GM10847 (cell line): ENCODE measurements around the gene ZNF555.

ENCODE experiments used
- POLR2A ChIP-seq: IDR thresholded peaks from 2 replicates; pipeline ENCODE4 v1.6.1; 2011; ENCODE audit not compliant: insufficient read length; ENCODE audit errors: extremely low read depth

The ZNF555 gene

DNA sequence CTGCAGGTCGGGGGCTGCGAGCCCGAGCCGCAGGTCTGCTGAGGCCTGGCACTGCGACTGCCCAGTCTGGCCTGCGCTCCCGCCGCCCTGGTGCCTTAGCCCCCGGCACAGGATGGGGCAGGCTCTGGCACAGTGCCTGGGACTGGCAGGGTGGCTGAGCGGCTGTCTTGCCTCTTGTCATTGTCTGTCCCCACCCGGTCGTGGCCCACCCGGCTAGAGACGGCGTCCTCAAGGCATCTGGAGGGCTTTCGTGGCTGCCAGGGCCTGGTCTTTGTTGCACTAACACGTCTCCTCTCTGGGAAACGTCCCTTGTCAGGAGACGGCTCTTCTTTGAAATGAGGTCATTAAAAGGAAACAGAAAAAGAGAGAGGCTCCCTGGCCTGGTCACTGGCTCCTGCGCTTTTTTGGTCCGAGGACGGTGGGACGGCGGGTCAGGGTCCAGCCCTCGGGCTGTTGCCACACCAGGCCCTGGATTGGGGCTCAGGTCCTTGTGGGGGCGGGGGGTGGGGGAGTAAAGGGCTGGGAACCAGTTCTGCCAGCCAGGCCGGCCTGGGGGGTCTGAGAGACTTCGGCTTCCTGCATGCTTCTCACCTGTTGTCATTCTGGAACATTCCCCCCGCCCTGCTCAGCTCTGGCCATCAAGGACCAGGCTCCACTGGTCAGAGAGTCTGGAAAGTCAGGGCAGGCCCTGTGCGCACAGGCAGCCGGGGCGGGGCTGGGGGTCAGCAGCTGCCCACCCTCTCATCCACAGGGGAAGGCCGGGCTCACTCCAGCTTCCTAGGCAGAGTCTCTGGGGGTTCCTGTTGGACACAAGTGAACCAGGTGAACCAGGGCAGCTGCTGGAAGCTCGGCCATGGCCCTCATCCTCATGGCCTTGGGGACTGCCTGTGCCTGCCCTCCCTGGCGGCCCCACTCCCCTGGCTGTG lies 27.8 kb upstream of the ZNF555 start:
- TF ChIP-seq POLR2A, result no peak

DNA sequence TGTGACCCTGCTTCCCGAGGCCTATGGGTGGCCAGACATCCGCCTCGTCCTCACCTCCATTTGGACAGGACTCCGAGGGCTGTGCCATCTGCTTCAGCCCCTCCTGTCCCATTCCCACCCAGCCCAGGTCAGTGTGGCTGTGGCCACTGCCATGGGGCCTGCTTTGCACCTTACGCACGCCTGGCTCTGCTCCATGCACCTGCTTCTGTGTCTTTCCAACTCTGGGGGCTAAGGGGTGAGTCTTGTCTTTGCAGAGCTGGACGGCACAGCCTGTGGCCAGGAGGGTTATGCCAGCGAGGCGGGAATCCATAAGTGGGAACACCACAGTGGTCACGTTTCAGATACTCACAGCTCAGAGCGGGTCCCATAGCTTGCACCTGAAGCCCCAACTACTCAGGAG lies 26.8 kb upstream of the ZNF555 start:
- TF ChIP-seq POLR2A, result no peak

DNA sequence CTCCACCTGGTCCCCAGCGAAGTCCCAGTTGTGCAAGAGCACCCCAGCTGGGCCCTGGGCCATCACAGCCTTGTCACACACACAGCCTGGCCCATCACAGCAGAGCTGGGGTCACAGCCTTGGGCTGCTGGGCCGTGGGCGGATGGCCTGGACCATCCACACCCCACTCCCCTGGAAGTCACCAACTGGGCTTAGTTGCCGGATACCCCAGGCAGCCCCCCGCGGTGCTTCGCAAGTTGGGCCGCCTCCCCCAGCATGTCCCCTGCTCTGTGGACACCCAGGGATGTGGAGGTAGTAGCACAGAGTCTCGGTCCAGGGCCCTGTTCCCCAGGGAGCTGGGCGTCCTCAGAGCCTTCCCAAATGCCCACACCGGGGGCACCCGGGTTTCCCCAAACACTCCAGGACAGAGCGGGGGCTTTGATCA lies 26.1 kb upstream of the ZNF555 start:
- no peak for TF ChIP-seq POLR2A

DNA sequence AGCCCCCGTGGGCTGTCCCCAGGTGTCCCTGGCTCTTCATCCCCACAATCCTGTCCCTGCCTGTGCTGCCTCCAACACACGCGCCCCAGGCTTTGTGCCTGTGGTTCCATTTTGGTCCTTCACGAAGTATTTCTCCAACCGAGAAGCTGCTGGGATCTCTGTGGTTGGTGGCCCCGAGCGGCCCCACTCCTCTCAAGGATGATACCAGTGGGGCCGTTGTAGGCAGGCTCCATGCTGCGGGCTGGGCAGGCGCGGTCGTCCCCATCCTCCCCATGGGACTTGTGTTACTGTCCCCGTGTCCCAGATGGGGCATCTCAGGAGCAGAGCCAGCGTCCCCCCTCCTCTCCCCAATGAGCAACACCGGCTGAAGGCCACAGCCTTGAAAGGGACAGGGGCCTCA lies 25.4 kb upstream of the ZNF555 start:
- TF ChIP-seq POLR2A, result no peak

DNA sequence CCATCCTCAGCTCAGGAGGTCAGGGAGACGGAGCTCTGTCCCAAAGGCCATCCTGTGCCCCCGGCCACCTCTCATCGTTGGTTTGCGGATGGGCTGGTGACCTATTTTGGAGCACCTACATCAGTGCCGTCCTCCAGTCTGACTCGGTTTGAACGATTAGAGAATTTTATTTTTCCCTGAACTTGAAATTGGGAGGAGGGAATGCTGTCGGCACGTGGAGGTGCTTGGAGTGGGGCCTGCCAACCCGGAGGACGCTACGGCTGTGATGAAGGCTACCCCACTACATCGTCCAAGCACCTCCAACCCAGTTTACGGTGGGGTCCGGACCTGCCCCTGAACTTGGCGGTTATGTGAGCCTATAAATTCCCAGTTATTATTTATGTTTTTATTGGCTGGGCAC lies 24.6 kb upstream of the ZNF555 start:
- no peak for TF ChIP-seq POLR2A

DNA sequence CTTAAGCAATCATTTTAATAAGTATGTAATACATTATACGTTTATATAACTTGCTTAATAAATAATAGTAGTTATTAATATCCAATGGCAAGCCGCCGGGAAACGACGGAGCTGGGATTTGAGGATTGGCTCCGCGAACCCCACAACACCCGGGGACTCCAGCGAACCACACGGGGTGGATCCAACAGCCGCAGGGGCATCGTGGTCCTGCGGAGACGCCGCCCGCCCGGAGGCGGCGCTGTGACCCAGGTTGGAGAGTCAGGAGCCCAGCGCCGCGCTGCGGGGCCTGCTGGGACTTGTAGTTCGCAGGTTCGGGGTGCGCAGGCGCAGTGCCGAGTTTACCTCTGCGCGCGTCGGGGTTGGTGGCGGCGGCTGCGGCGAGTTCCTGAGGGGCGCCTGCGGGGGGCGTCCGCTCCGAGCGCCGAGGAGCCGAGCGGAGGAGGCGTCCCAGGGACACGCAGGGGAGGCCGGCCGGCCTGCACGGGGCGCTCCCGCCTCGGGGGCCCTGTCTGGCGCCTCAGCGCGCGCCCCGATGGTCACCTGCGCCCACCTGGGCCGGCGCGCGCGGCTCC lies 21.6 kb upstream of the ZNF555 start, which contains the start of gene ZNF554:
TSS of gene ZNF554 (plus strand) at position 329 of the 572 bp plus-strand sequence. CDS start at position 533, 204 bp downstream.
- peak; percentile 36 for TF ChIP-seq POLR2A

DNA sequence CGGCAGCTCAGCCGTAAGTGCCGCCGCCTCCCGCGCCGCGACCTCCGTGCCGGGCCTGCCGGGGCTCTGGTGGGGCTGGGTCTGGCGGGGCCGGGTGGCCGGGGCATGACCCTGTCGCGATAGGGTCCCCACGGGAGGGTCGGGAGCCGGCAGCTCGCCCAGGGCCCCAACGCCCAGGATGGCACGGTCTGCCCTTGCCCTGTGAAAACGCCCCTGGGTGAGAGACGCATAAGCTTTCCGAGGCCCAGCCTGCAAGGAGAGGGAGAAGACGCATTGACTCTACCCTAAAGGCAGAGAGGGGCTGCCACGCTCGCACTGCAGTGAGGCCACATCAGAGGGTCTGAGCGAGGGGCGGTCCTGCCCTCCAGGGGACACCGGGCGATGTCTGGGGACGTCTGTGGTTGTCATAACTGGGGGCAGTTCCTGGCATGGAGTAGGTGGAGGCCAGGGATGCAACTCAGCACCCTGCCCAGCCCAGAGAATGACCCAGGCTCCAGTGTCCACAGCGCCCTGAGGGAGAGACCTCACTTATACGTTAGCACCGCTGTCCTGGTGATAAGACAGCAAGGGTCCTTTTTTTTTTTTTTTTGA lies 21.1 kb upstream of the ZNF555 start:
- TF ChIP-seq POLR2A, result no peak

DNA sequence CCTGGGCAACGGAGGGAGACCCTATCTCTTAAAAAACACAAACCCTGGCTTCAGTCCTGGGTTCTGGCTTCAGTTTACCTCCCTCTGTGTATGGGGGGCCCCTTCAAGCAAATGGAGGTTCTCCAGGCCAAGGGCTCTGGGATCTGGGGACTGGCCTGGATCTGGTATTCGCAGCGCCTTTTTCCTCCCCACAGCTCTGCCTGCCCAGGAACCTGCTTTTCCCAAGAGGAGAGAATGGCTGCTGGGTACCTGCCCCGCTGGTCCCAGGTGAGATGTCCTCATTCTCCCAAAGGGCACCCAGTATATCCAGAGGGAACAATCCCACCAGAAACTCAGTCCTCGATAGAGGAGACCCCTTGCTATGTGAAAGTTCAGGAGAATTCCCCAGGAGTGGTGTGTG lies 18.4 kb upstream of the ZNF555 start:
- no peak for TF ChIP-seq POLR2A

DNA sequence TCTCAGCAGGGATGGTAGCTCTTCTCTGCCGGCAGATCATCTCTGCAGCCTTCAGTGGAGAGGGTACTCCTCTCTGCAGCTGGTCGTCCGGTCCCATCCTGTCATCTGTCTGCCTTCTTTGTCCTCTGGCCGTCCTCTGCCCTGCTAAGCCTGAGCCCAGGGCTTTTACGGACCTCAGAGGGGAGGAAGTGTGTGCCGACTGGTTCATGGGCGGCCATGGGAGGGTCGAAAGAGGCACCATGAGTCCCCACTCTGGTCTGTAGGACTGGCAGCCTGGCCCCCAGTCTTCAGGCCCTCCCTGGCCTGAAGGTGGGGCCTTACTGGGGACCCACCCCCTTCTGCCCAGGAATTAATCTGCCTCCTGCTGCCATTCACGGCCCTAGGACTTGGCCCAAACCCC lies 17.6 kb upstream of the ZNF555 start:
- TF ChIP-seq POLR2A, result no peak

DNA sequence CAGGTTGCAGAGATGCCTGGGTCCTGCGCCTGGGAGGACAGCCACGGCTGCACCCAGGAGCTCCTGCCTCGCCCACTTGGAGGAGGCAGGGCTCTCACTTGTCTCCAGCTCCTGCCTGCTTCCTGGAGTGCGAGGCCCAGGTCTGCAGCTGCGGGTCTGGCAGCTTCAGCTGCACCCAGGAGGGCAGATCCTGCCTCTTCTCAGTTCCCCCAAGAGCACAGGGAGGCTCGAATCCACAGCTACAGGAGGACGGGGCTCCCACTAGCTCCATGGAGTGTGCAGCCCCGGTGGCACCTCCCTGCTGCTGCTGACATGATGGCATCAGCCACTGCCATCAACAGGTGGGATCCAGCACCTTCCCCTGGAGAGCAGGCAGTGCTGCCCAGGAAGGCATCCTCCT lies 17.1 kb upstream of the ZNF555 start:
- TF ChIP-seq POLR2A, result no peak

DNA sequence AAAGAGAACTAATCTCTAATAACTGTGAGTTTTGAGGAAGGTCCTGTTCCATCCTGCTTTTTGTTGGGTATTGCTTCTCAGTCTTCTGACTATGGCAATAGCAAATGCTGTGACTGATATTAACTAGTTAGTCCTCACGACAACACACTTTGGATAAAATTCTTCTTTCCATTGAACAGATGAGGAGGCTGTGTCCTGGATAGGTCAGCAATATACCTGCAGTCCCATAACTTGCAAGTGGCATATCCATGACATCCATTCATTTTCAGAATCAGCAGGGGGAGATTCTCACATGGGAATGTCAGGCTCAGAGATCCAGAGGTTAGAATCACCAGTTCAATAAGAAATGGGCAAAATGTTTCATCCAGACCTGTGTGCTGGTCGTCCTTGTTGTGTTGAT lies 14.3 kb upstream of the ZNF555 start:
- TF ChIP-seq POLR2A, result no peak

DNA sequence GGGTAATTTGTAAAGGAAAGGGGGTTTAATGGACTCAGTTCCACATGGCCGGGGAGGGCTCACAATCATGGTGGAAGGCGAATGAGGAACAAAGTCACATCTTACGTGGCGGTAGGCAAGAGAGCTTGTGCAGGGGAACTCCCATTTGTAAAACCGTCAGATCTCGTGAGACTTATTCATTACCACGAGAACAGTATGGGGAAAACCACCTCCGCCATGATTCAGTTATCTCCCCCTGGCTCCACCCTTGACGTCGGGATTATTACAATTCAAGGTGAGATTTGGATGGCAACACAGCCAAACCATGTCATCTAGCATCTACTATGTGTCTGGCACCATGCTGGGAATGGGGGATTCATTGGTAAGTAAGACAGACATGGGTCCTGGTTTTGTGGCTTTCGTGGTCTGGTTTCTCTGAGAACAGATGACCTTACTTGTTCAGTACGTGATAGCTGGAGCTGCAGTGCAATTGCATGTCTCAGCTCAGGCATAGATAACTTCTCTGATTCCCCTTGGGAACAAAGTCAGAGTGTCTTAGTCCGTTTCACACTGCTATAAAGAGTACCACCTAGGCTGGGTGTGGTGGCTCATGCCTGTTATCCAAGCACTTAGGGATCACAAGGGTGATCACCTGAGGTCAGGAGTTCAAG lies 13.3 kb upstream of the ZNF555 start:
- TF ChIP-seq POLR2A, result no peak

DNA sequence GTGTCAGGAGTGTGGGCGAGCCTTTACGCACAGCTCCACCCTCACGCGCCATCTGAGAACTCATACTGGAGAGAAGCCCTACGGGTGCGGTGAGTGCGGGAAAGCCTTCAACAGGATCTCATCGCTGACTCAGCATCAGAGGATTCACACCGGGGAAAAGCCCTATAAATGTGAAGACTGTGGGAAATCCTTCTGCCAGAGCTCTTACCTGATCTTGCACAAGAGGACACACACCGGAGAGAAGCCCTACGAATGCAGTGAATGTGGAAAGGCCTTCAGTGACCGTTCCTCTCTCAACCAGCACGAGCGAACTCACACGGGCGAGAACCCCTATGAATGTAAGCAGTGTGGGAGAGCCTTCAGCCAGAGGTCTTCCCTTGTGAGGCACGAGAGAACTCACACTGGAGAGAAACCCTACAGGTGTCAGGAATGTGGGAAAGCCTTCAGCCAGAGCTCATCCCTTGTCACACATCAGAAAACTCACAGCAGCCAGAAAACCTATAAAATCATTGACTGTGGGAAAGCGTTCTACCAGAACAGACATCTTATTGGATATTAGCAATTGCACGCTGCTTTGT lies 6.9 kb upstream of the ZNF555 start:
- no peak for TF ChIP-seq POLR2A

DNA sequence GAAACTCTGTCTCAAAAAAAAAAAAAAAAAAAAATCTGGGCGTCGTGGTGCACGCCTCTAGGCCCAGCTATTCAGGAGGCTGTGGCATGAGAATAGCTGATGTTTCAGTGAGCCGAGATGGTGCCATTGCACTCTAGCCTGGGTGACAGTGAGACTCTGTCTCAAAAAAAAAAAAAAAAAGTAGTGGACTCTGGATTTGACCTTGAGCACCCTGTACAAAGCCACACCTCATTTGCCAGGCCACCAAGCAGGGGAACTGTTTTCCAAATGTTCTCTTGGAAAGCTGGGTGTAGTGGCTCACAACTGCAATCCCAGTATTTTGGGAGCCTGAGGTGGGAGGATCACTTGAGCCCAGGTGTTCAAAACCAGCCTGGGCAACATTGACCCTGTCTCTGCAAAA lies 3.8 kb upstream of the ZNF555 start:
- TF ChIP-seq POLR2A, result no peak

DNA sequence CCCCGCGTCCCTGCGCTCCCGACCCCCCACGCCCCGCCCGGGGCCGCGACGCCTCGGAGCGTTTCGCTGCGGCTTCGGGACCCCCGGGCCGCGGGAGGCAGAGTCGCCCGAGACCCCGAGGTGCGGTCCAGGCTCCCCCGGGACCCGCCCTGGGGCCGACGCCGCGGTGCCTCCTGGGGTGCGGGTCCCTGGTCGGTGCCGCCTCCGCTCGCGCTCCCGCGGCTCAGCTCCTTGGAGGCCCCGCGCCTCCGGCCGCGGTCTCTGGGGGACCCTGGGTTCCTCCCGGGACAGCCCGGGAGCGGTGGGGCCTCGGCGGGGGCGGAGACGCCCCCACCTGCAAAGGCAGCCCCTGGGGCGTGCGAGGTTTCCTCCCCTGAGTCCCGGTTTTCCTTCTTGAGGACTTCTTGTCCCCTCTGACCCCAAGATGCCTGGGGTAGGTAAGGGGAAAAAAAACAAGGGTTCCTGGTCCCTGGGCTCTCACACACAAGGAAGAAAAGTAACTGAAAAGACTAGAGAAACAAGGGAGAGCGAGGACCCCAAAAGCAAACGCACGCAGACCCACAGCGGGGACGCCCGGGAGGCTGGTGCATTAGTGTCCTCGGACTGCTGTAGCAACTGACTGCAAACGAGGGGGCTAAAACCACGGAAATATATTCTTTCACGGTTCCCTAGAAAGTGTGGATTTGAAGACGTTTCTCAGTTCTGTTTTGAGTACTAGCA lies 740 bp downstream of the ZNF555 start:
- TF ChIP-seq POLR2A, result no peak

DNA sequence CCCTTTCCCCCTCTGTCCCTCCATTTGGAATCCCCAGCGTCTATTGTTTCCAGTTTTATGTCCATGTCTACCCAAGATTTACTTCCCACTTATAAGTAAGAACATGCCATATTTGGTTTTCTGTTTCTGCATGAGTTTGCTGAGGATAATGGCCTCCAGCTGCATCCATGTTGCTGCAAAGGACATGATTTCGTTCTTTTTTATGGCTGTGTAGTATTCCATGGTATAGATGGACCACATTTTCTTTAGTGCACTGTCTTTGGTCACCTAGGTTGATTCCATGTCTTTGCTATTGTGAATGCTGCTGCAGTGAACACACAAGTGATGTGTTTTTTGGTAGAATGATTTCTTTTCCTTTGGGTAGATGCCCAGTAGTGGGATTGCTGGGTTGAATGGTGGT lies 3.8 kb downstream of the ZNF555 start:
- TF ChIP-seq POLR2A, result no peak
